T-helper 2 cell treated with Interferon-gamma antibody and Interleukin-4, amounts not matched to agents 100 ng/mL and 5 ng/mL, for 36 hours (primary cell): ENCODE measurements around the gene PHACTR1. TPM values are rescaled to one million over a fixed set of nuclear protein-coding genes. Genes with fewer than 3 reads are reported as not detected.

Experiments
- intact Hi-C: fragments of 100-400 bp; cut with micrococcal nuclease; formaldehyde crosslinking; loops from one replicate; pipeline ENCODE4 v1.15.1; 2023
- total RNA-seq: library from RNA; stranded (reverse); gene quantifications from 2 replicates; pipeline ENCODE4 v1.2.3, GENCODE V29; 2022

The PHACTR1 gene
- total RNA-seq, 1 donor from 2014 or later, result 0.11 TPM

GRCh38 chr6:12984776-12985175 is 268.2 kb downstream of the PHACTR1 start:
- intact Hi-C loops, result no loop called here

DNA sequence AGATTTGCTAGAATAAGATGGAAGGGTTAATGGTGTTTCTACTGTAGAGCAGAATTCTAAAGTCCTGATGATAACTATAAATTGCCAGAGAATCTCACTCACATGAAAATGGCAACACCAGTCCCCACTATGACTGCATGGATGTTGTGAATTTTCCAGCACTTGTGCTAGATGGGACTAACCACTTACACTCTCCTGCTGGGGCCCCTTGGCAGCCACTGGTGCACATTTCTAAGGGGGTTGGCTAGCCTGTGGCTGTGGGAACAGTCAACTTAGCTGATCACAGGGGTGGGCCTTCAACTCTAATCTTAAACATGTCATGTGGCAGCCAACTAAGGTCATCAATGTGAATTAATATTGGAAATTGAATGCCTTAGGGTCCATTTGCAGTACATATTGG is 271.2 kb downstream of the PHACTR1 start:
- intact Hi-C loops, result no loop called here

DNA sequence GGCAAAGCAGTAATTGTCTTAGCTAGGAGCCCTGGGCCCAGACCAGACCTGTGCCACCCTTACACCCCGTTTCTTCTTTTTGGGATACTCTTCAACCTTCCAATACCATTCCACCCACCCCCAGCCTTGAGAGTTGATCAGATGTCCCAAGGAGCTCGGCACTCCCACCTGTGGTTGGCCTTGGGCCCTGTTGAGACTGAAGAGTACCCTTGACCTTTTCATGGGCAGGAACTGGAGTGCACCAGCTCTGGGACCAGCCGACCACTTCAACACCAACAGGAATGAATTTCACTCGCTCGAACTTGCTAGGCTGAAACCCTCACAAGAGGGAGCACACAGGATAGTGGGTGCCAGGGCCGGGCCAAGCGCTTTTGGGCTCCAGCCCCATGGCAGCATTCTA is 273.6 kb downstream of the PHACTR1 start:
- intact Hi-C loops, result no loop called here

DNA sequence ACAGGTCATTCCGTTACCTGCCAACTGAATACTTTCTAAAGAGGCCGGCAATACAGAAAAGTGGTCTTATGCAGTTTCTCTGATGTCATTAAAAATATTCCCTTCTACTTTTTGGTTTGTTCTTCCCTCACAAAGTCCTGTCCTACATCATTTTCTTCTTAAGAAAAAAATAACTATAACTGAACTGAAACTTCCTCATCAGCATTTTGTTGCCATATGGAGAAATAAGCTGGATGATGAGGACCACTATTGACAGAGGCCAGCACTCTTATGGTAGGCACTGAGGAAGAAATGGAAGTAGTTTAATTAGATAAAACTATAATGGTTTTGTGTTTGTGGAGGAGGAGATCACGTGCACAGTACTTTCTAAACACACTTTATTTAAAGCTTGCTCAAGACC is 274.9 kb downstream of the PHACTR1 start:
- intact Hi-C loops, result no loop called here

GRCh38 chr6:12992770-12993169 is 276.2 kb downstream of the PHACTR1 start:
- intact Hi-C loops, result no loop called here

DNA sequence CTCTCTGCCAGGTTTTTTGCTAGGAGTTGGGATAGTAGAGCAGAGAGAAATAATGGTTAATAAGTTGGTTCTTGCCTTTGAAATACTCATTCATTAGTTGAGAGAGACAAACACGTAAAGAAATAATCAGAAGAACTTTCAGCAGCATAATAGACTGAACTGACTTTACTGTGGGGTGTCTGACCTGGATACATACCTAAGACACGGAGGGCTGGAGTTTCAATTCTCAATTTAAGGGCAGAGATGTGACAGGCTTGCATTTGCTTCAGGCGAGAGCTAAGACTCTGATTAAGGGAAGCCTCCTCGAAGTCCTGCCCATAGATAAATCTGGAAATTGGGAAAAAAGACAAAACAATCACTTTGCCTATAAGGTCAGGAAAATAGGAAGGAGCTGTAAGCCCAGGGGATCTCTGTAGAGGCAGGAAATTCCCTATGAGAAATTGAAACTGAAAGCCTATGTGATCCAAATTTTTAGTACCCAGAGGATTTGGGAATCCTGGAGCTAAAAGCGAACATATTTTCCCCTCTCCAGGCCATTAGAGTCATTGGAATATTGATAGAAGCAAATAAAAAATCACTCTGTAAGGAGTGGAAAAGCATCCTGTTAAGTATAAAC is 276.8 kb downstream of the PHACTR1 start:
- intact Hi-C loops, result no loop called here

- intact Hi-C loops, result no loop called here
Measured at GRCh38 chr6:12995419-12995818, 278.9 kb downstream of the PHACTR1 start.

- intact Hi-C loops, result no loop called here
Measured at GRCh38 chr6:13000537-13000936, 284.0 kb downstream of the PHACTR1 start.

DNA sequence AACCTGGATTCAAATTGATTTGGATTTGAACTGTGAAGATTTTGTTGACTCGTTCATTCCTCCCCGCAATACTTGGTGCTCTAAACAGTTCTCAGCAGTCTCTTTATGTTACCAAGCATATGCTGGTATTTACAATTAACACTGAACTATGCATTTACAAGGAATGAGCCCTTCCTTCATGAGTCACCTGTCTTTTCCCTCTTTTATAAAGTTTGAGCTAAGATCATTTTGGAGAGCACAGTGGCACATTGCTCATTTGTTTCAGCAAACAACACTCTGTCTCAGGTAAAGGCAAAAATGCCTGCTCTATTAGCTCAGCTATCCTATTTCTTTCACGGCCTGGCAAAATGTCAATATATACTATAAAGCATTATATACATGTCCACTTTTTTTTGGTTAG is 285.4 kb downstream of the PHACTR1 start:
- intact Hi-C loops, result no loop called here

DNA sequence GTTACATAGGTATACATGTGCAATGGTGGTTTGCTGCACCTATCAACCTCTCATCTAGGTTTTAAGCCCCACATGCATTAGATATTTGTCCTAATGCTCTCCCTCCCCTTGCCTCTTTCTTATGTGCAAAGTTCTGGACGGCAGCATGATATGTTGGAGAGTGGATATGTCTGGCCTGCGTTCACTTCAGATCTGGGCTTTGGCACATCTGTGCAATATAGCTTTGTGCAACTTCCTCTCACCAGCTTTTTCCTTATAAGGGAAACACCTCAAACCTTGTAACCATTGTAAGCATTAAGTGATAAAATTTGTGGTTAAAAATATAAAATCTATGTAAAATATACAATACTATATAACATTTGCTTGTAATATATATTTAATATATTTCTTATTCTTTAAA is 288.0 kb downstream of the PHACTR1 start:
- intact Hi-C loops, result no loop called here

- intact Hi-C loops, result no loop called here
Measured at GRCh38 chr6:13005994-13006393, 289.4 kb downstream of the PHACTR1 start.

DNA sequence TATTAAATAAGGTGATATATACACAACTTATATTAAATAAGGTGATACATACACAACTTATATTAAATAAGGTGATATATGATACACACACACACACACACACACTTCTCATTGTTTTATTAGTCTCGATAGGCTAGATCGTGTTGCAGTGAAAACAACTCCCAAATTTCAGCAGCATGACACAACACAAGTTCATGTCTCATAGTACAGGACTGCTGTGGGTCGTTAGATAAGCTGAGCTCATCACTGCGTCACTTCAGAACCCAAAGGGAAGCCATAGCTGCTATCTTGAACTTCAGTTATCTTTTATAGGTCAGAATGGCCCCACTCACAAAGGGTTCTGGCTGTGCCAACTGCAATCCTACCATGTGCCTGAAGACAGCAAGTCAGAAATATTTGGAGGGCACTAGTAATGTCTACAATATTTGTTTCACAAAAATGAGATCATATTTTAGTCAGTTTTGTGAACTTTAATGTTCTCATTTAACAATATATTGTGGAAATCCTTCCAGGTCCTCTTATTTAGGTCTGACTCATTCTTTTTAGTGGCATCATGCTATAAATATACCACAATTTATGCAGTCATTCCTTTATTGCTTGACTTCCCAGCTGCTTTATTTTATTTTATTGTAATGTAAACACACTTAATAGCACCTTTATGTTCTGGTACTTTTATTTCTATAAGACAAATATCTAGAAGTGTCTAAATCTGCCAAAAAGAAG is 290.2 kb downstream of the PHACTR1 start:
- intact Hi-C loops, result no loop called here

- intact Hi-C loops, result no loop called here
Measured at GRCh38 chr6:13007744-13008143, 291.2 kb downstream of the PHACTR1 start.

DNA sequence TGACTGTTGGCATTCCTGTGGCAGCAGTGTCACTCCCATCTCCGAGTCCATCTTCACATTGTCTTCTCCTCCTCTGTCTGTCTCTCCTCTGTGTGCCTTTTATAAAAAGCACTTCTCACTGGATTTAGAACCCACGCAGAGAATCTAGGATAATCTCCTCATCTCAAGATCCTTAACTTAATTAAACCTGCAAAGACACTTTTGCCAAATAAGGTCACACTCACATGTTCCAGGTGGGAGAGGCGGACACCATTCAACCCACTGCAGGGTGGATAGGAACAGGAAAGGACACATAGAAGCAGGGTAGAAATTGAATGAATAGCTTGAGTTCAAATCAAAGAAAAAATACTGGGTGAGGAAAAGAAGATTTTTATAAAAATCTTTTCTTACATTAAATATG is 292.5 kb downstream of the PHACTR1 start:
- intact Hi-C loops, result no loop called here

- intact Hi-C loops, result no loop called here
Measured at GRCh38 chr6:13009461-13009860, 292.9 kb downstream of the PHACTR1 start.

GRCh38 chr6:13011612-13012146 is 295.1 kb downstream of the PHACTR1 start:
- intact Hi-C loops, result no loop called here

DNA sequence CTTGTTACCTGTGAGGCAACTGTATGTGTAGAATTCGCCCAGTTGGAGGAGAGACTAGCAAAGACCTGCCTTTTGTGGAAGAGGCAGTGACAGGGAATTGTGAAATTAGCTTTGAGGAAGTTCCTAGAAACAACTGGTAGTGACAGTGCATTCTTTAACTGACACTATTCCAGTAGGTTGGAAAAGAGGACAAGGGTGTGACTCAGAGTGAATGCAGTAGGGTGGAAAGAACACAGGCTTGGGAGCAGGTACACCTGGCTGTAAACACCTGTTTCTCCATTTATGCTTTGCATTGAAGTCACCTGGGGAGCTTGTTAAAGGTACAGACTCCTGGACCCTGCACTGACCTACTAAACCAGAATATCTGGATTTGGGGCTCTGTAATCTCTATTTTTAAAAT is 295.7 kb downstream of the PHACTR1 start:
- intact Hi-C loops, result no loop called here

GRCh38 chr6:13012977-13013680 is 296.6 kb downstream of the PHACTR1 start:
- intact Hi-C loops, result no loop called here

- intact Hi-C loops, result no loop called here
Measured at GRCh38 chr6:13013681-13014503, 297.3 kb downstream of the PHACTR1 start.

- intact Hi-C loops, result no loop called here
Measured at GRCh38 chr6:13014504-13015378, 298.2 kb downstream of the PHACTR1 start.

GRCh38 chr6:13015379-13015681 is 298.8 kb downstream of the PHACTR1 start:
- intact Hi-C loops, result no loop called here
